GM18867 (cell line): ENCODE data around the gene PATL2.
"Not testable (repeated sequence)": the region's sequence is repeated elsewhere in the genome, so short reads cannot be mapped to it uniquely, and the experiment has no call there.

Source experiments
- ATAC-seq: cut with Tn5 transposase; IDR thresholded peaks from one replicate; pipeline ENCODE4 v1.9.1; 2021; ENCODE audit warnings: mild to moderate bottlenecking, moderate library complexity; ENCODE audit not compliant: unreplicated experiment

Gene PATL2

GRCh38 chr15:44719293-44719999, 8.3 kb upstream of the PATL2 start:
- ATAC-seq = peak; percentile 44

GRCh38 chr15:44718927-44719292, 7.8 kb upstream of the PATL2 start:
- ATAC-seq = no peak

- ATAC-seq = no peak
Measured at GRCh38 chr15:44718180-44718926, 7.2 kb upstream of the PATL2 start.

GRCh38 chr15:44716983-44717602, 6.0 kb upstream of the PATL2 start:
- ATAC-seq = no peak

GRCh38 chr15:44715797-44716334, 4.7 kb upstream of the PATL2 start:
- no peak for ATAC-seq

- no peak for ATAC-seq
Measured at GRCh38 chr15:44715142-44715796, 4.1 kb upstream of the PATL2 start.

- no peak for ATAC-seq
Measured at GRCh38 chr15:44713006-44713966, 2.2 kb upstream of the PATL2 start.

GRCh38 chr15:44712346-44713005, 1.4 kb upstream of the PATL2 start:
- no peak for ATAC-seq

- peak; percentile 16 for ATAC-seq
Measured at GRCh38 chr15:44711743-44712345, 721 bp upstream of the PATL2 start.

- peak; percentile 26 for ATAC-seq
Measured at GRCh38 chr15:44710236-44711095, 657 bp downstream of the PATL2 start.

- ATAC-seq = no peak
Measured at GRCh38 chr15:44706946-44707636, 4.0 kb downstream of the PATL2 start.

GRCh38 chr15:44706401-44706800, 4.7 kb downstream of the PATL2 start:
- ATAC-seq = no peak

- ATAC-seq = no peak
Measured at GRCh38 chr15:44705986-44706385, 5.1 kb downstream of the PATL2 start.

GRCh38 chr15:44700676-44701075, 10.4 kb downstream of the PATL2 start:
- ATAC-seq = not testable (repeated sequence)

GRCh38 chr15:44698641-44699040, 12.5 kb downstream of the PATL2 start:
- no peak for ATAC-seq

GRCh38 chr15:44697014-44697413, 14.1 kb downstream of the PATL2 start:
- no peak for ATAC-seq

GRCh38 chr15:44695294-44695693, 15.8 kb downstream of the PATL2 start:
- ATAC-seq = no peak

- no peak for ATAC-seq
Measured at GRCh38 chr15:44694416-44694815, 16.7 kb downstream of the PATL2 start.
